ENCODE data around the gene TGFBR1. TPM values are rescaled to one million over a fixed set of nuclear protein-coding genes. Genes with fewer than 3 reads are reported as not detected.

The TGFBR1 gene
- total and polyA plus RNA-seq, 2 donors (not counting 3 experiments of a cell fraction or from before 2014, with no cell fraction given) = 5.8 to 18.6 TPM

DNA sequence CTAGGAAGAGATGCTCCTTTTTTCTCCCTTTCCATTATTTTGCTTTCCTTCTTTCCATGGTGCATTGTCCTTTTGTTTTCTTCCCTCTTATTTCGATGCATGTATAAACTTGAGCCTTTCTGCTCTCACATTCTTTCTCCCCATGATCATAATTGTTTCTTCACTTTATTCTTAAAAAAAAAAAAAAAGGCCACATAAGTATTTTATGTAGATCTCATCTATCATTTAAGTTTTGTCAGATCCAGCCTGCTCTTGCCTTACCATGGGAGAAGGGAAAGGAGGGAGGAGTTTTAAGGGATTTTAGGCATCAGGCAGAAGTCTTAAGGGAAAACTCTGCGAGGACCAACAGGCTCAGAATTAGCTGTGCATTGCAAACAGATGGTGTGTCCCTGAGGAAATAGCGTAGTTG is 11.1 kb downstream of the TGFBR1 start:
- no peak overlapping the region for H2AFZ ChIP-seq (ENCODE audit: low read depth, low read length)
- TF ChIP-seq, protein P1, sequence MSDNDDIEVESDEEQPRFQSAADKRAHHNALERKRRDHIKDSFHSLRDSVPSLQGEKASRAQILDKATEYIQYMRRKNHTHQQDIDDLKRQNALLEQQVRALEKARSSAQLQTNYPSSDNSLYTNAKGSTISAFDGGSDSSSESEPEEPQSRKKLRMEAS (IDR thresholded peaks at IDR 0.05; ENCODE audit: insufficient read depth, insufficient read length) = no peak
- no peak for TF ChIP-seq POLR2A (IDR thresholded peaks at IDR 0.05; ENCODE audit: low read depth, low read length)
- no peak for TF ChIP-seq JUN (IDR thresholded peaks at IDR 0.05; ENCODE audit: borderline replicate concordance, insufficient read depth, insufficient read length, low read depth)
- no peak for TF ChIP-seq EZH2 (IDR thresholded peaks at IDR 0.05; ENCODE audit: borderline replicate concordance, low read depth, low read length, severe bottlenecking)
- no peak for TF ChIP-seq MYC (IDR thresholded peaks at IDR 0.05; ENCODE audit: low read depth, low read length)
- TF ChIP-seq, protein P2, sequence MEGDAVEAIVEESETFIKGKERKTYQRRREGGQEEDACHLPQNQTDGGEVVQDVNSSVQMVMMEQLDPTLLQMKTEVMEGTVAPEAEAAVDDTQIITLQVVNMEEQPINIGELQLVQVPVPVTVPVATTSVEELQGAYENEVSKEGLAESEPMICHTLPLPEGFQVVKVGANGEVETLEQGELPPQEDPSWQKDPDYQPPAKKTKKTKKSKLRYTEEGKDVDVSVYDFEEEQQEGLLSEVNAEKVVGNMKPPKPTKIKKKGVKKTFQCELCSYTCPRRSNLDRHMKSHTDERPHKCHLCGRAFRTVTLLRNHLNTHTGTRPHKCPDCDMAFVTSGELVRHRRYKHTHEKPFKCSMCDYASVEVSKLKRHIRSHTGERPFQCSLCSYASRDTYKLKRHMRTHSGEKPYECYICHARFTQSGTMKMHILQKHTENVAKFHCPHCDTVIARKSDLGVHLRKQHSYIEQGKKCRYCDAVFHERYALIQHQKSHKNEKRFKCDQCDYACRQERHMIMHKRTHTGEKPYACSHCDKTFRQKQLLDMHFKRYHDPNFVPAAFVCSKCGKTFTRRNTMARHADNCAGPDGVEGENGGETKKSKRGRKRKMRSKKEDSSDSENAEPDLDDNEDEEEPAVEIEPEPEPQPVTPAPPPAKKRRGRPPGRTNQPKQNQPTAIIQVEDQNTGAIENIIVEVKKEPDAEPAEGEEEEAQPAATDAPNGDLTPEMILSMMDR (IDR thresholded peaks at IDR 0.05; ENCODE audit: extremely low read depth in 1 of 2, insufficient read depth in 1 of 2, low read depth in 1 of 2, low read length in 2 of 2) = no peak
- TF ChIP-seq GATA2 (IDR thresholded peaks at IDR 0.05; ENCODE audit: insufficient read depth, insufficient read length, low read depth, low read length) = no peak
- TF ChIP-seq FOS (IDR thresholded peaks at IDR 0.05; ENCODE audit: borderline replicate concordance, insufficient read depth, low read length) = no peak
- no peak for TF ChIP-seq POLR2AphosphoS5 (IDR thresholded peaks at IDR 0.05; ENCODE audit: insufficient read depth, low read depth, low read length)
- no peak overlapping the region for H3K4me3 ChIP-seq (replicated peaks in 1 of 3; ENCODE audit: insufficient read depth in 1 of 3, low read depth in 1 of 3, low read length in 3 of 3)
- DNase-seq (ENCODE audit: low read depth, low spot score) (no peak), FAIRE-seq (no peak)
- no peaks in the 10 kb centered on the region for H3K4me1 ChIP-seq (ENCODE audit: control insufficient read depth, extremely low read depth, insufficient read depth, low read length)
- POLR2A ChIA-PET = no interaction called here
- no peaks in the 10 kb centered on the region for H3K36me3 ChIP-seq (ENCODE audit: control insufficient read depth in 2 of 2, extremely low read depth in 1 of 2, insufficient read depth in 2 of 2, low read length in 2 of 2)
- CTCF ChIA-PET = no interaction called here
- no TSS peak for BruUV-seq (replicated peaks)
- no peak overlapping the region for H3K4me2 ChIP-seq (ENCODE audit: insufficient read depth, low read length)
- H3K9me3 ChIP-seq (replicated peaks; ENCODE audit: control insufficient read depth, insufficient read depth, low read length) = no peaks in the 10 kb centered on the region
- H4K20me1 ChIP-seq (replicated peaks; ENCODE audit: control insufficient read depth, extremely low read depth, insufficient read depth, low read length) = peaks cover 7% of the 10 kb centered on the region
- intact Hi-C loops (cut with micrococcal nuclease) (no loop called here), dilution Hi-C loops (cut with MboI; ENCODE audit: extremely low pct_ligation_motif_present, low sequenced_read_pairs) (no loop called here)
- no peak overlapping the region for H3K27ac ChIP-seq (ENCODE audit: insufficient read depth, low read depth, low read length)
- no peak overlapping the region for H3K9ac ChIP-seq (replicated peaks; ENCODE audit: extremely low read depth, insufficient read depth, low read length)
- no peaks in the 10 kb centered on the region for H3K27me3 ChIP-seq (ENCODE audit: control insufficient read depth in 2 of 2, insufficient read depth in 2 of 2, low read length in 2 of 2)
- no peaks in the 10 kb centered on the region for H3K9me1 ChIP-seq (replicated peaks; ENCODE audit: control insufficient read depth, extremely low read depth, insufficient read depth, low read length)
- H3K79me2 ChIP-seq (ENCODE audit: control insufficient read depth, insufficient read depth, low read length) = no peaks in the 10 kb centered on the region
